ENCODE data around the gene POU2F3.

DNA sequence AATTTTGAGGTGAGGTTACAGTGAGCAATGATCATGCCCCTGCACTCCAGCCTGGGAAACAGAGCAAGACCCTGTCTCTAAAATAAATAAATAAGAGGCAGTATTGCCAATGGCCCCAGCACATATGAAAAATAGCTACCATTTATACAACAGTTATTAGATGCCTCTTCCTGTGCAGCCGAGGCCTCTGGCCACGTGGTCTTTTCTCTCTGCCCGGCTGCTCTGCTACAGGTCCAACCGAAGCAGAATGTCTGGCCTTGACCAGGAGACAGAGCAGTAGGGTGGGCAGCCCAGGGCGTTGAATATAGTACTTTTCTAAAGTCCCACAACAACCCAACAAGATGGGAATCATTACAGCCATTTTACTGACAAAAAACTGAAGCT lies 41.5 kb upstream of the POU2F3 start:
- TF ChIP-seq POLR2A (IDR thresholded peaks at IDR 0.05; ENCODE audit: low read depth), result no peak
- TF ChIP-seq, protein P1, sequence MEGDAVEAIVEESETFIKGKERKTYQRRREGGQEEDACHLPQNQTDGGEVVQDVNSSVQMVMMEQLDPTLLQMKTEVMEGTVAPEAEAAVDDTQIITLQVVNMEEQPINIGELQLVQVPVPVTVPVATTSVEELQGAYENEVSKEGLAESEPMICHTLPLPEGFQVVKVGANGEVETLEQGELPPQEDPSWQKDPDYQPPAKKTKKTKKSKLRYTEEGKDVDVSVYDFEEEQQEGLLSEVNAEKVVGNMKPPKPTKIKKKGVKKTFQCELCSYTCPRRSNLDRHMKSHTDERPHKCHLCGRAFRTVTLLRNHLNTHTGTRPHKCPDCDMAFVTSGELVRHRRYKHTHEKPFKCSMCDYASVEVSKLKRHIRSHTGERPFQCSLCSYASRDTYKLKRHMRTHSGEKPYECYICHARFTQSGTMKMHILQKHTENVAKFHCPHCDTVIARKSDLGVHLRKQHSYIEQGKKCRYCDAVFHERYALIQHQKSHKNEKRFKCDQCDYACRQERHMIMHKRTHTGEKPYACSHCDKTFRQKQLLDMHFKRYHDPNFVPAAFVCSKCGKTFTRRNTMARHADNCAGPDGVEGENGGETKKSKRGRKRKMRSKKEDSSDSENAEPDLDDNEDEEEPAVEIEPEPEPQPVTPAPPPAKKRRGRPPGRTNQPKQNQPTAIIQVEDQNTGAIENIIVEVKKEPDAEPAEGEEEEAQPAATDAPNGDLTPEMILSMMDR (IDR thresholded peaks at IDR 0.05), result no peak
- TF ChIP-seq EP300 (IDR thresholded peaks at IDR 0.05), result no peak
- TF ChIP-seq POLR2AphosphoS5 (IDR thresholded peaks at IDR 0.05), result no peak

Data from esophagus muscularis mucosa (tissue), 4 donors.